CD4-positive, alpha-beta T cell treated with Interferon gamma for 1 hour (primary cell): ENCODE data around the gene SLC25A48.

Experiments used
- DNase-seq: peaks from one replicate; pipeline ENCODE4 v3.0.0-alpha.2; 2020

Gene SLC25A48

GRCh38 chr5:135834639-135835529, at the start of gene SLC25A48:
TSS of gene SLC25A48 (plus strand) at chr5:135834663. CDS start at chr5:135834848, 185 bp downstream.
- DNase-seq: no peak

DNA sequence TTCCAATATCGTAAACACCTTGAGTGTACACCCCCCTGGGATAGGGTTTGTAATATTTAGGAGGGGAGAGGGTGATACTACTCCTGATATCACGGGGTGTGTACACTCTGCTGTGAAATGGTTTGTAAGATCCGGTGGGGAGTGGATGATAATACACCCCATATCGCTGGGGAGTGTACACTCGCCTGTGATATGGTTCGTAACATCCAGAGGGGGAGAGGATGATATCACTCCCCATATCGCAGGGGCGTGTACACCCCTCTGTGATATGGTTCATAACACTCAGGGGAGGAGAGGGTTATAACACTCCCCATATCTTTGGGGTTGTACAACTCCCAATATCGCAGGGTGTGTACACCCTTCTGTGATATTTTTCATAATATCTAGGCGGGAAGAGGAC, 33.8 kb upstream of the SLC25A48 start:
- DNase-seq: no peak

DNA sequence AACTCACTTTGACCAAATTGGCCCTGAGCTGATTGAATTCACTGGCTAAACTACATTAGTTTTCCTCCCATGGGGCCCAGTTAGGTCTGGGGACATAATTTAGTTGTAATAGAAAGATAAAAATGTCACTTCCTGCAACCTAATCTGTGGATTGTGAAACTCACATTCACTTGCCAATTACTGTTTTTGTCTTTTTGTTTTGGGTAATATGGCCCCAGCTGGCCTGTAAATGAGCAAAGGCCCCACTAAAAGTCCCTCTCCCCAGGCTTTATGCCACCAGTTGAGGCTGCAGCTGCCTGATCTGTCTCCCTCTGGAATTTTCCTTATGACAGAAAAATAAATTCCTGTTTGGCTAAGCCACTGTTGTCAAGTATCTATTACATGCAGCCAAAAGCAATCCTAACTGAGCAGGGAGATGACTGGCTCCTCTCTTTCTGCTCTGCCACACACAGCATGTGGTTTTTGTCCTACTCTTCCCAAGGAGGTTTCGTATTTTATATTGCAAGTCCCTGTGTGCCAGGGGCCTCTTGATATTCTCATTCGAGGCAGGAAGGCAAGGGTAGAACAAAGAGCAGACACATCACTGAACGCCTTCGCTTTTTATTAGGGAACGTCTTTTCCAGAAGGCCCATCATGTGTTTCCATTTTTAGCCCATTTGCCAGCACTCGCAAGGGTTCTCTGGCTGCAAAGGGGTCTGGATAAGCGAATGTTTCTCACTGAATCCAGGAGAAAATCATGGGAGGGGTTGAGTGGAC, 24.1 kb upstream of the SLC25A48 start:
- no peak for DNase-seq

DNA sequence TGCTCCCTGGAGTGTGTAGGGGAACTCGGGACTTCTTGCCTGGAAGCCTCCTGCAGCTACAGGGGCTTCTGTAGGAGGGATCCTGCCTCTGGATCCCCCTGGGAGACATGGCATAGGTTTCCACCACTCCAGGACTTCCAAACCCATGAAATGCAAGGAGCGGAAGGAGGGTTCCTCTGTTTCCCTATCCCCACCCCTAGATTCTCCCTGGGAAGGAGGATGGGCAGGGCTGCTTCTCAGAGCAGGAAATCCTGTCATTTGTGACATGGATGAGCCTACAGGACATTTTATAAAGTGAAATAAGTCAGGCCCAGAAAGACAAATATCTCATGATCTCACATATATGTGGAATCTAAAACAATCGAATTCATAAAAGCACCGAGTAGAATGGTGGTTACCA, 23.5 kb upstream of the SLC25A48 start:
- no peak for DNase-seq

DNA sequence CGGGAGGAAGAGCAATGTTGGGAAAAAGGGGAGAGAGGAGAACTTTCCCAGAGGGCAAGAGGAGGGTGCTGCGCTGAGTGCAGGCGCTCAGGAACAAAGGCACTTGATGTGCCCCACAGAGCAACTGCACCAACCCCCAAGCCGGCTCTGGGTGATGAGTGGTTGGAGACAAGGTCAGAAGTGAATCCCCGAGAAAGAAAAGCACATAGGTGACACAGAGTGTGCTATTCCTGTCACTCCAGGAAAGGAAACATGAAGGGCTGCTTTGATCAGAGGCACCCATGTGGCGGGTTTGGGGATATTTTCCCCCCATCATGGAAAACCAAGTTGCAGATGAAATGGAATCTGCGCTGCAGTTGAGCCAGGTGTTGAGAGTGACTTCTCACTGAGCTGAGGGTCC, 20.7 kb upstream of the SLC25A48 start:
- DNase-seq: no peak

GRCh38 chr5:135814316-135814715, 20.1 kb upstream of the SLC25A48 start:
- no peak for DNase-seq

DNA sequence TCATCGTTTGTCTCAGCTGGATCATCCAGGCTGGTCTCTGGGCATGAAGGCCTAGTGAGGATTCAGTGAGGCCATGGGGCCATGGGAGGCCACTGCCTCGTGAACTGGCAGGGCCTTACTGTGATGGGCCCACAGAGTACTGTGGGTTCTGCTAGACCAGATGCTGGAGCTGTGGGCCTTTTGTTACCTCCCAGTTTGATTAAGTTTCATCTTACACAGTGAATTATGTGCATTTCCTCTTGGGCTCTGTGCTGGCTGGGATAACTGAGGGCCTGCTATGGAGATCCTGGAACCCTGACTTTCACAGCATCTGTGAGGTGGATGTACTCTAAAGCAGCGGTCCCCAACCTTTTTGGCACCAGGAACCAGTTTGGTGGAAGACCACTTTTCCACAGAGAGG, 19.7 kb upstream of the SLC25A48 start:
- DNase-seq: no peak

GRCh38 chr5:135821061-135821801, 13.2 kb upstream of the SLC25A48 start:
- DNase-seq: no peak

DNA sequence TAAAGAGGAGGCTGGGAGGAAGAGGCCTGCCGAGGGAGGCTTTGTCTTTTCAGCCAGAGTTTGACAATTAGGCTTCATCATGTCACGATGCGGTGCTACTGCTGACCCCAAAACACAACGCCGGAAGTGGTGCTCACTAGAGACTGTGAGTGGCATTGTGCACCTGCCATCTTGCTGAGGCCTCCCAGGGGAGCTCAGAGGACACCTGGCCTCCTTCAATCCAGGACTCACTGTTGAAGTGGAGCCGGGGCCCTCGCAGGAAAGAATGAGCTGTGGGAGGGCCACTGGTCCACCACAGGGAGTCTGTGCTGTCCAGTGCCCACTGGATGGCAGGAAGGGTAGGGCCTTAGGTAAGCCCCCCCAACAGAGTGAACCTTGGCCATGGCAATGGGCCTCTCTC, 12.7 kb upstream of the SLC25A48 start:
- DNase-seq: no peak

DNA sequence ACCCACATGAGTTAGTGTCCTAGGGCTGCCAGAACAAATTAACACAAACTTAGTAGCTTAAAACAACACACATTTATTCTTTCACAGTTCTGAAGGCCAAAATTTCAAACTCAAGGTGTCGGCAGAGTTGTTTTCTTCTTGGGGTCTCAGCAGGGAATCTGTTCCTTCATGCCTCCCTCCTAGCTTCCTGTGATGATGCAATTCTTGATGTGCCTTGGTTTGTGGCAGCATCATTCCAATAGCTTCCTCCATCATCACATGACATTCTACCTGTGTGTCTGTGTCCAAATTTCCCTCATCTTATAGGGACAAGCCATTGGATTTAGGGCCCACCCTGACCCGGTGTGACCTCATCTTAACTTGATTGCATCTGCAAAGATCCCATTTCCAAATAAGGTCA, 12.2 kb upstream of the SLC25A48 start:
- no peak for DNase-seq

DNA sequence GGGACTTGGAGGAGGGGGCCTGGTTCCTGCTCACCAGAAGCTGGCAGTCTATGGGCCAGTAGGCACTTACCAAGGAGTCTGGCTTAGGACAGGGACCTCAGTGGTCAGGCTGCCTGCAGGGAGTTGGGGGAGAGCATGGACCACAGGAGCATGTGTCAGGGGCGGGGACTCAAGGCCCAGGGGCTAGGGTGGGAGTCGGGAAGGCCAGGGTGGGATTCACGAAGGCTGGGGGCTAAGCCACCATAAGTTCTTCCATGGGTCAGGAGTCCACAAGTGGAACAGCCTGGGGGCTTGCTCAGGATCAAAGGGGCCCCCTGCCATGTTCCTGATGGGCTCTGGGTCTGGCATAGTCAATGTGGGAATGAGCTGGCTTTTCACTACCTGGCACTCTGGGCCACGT, 11.5 kb upstream of the SLC25A48 start:
- no peak for DNase-seq

DNA sequence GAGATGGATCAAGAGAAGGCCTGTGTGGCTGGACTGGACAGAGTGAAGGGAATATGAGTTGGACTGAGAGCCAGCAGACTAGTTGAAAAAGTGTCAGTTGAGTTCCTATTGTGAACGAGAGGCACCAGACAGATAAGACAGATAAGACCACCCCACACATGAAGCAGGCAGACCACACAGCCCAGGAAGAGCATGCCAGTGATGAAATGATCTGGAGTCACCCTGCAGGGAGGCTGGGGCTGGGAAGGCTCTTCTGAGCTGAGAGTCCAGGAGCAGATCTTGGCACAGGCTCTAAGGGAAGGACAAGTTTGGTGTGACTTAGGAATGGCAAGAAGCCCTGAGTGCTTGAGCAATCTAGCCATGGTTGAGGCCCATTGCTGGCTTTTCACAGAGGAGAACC, 10.6 kb upstream of the SLC25A48 start:
- DNase-seq: no peak

- no peak for DNase-seq
Measured at GRCh38 chr5:135824541-135825041, 9.9 kb upstream of the SLC25A48 start.

GRCh38 chr5:135825373-135826220, 8.9 kb upstream of the SLC25A48 start:
- DNase-seq: no peak

DNA sequence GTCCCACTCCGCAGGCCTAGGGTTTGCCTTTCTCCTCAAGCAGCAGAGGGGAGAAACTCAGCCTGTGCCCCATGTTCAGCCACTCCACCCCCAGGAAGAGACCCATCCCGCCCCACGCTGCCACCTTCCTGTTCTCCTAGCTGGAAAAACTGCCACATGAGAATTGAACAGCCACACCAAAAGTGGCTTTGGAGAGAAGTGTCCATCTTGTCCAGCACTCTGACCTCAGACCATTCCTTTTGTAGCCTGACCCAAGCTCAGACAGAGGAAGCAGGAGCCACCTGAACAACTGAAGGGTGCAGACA, 8.3 kb upstream of the SLC25A48 start:
- no peak for DNase-seq

DNA sequence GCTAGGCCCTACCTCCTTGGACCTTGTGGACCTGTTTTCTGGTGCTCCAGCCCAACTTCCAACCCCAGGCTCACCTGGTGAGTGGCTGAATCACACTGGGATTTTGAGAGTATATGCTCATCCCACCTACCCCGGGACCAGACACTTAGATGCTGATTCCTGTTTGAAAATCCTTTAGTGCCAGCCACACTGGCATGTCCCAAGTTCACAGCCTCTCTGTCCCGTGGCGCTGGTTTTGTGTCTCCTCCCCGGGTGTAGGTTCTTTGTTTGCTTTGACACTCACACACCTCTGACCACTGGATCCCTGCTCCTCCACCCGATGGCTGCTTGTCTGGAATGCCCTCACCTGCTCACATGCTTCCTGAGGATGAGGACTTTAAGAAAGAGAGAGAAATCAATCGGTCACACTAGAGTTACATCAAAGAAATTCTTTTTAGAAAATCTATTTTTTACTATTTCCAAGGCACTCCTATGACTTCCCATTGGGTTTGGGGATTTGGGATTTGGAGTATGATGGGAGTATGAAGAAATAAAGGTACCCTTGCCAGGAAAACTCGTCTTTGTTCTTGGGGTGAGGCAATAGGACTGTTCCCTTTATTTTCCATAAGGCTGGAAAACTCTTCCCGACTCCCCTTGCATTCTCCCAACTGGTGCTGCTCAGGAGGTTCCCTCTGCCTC, 7.3 kb upstream of the SLC25A48 start:
- DNase-seq: no peak

- DNase-seq: no peak
Measured at GRCh38 chr5:135827965-135828781, 6.3 kb upstream of the SLC25A48 start.

GRCh38 chr5:135828782-135829127, 5.7 kb upstream of the SLC25A48 start:
- DNase-seq: no peak

DNA sequence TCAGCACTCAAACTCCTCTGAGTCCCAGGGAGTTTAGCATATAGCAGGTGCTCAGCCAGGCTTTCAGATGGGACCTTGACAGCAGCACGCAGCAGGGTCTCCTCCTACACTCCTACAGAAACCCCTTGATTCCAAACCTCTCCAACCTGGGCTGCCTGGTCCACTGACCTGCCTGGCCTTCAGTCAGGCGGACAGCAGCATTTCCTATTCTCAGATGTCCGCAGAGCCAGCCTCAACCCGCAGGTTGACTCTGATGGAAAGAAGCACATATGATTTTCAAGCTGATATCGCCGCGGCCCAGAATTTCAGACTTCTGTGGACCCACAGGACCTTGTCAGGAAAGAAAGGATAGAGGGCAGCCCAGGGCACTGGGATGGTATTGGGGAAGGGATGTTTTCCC, 5.3 kb upstream of the SLC25A48 start:
- DNase-seq: no peak

GRCh38 chr5:135829681-135830383, 4.6 kb upstream of the SLC25A48 start:
- DNase-seq: no peak

- DNase-seq: no peak
Measured at GRCh38 chr5:135830384-135830700, 4.1 kb upstream of the SLC25A48 start.
